Fibroblast of mammary gland (primary cell): ENCODE results near the gene SNAP25.

Source experiments
- DNase-seq: peaks from one replicate; pipeline ENCODE4 v3.0.0-alpha.2; 2010; ENCODE audit warnings: low read depth
- H3K4me3 ChIP-seq: 2 replicates; pipeline ENCODE4 v1.5.1; 2011; ENCODE audit warnings: low read depth, mild to moderate bottlenecking, low read length, moderate library complexity; ENCODE audit not compliant: control insufficient read depth
- CTCF ChIP-seq: conservative IDR thresholded peaks from 2 replicates; pipeline ENCODE4 v1.5.1; 2011; ENCODE audit warnings: low read depth, low read length, inconsistent platforms; ENCODE audit not compliant: control insufficient read depth, insufficient read depth

SNAP25 gene

GRCh38 chr20:10318291-10319024, 99.8 kb downstream of the SNAP25 start:
- no peak overlapping the region for H3K4me3 ChIP-seq
- no peak for TF ChIP-seq CTCF
- no peak for DNase-seq

GRCh38 chr20:10319855-10320254, 101.2 kb downstream of the SNAP25 start:
- peak; percentile 76 for DNase-seq
- H3K4me3 ChIP-seq = no peak overlapping the region
- TF ChIP-seq CTCF = no peak

GRCh38 chr20:10321138-10321717, 102.6 kb downstream of the SNAP25 start:
- no peak overlapping the region for H3K4me3 ChIP-seq
- no peak for TF ChIP-seq CTCF
- no peak for DNase-seq

- TF ChIP-seq CTCF = no peak
- DNase-seq = peak; percentile 55
- no peak overlapping the region for H3K4me3 ChIP-seq
Observed at GRCh38 chr20:10322073-10323012, 103.7 kb downstream of the SNAP25 start.

GRCh38 chr20:10323729-10324128, 105.1 kb downstream of the SNAP25 start:
- no peak for TF ChIP-seq CTCF
- no peak overlapping the region for H3K4me3 ChIP-seq
- DNase-seq = no peak

GRCh38 chr20:10324198-10324847, 105.7 kb downstream of the SNAP25 start:
- H3K4me3 ChIP-seq = no peak overlapping the region

More at GRCh38 chr20:10324198-10324847, 105.7 kb downstream of the SNAP25 start:
- DNase-seq = no peak
- no peak for TF ChIP-seq CTCF
